BLaER1 treated with 17β-estradiol and CSF1 and Interleukin-3, amounts not matched to agents 10 nM and 100 nM (cell line): ENCODE data around the gene PRX.
"Not testable (repeated sequence)": the region's sequence is repeated elsewhere in the genome, so short reads cannot be mapped to it uniquely, and the experiment has no call there.

Source experiments
- H3K27ac ChIP-seq, 11 experiments: shearing (Covaris generic); formaldehyde crosslinking; 2 replicates each; pipeline ENCODE4 v1.8.1; 2022
- H3K27me3 ChIP-seq, 11 experiments: shearing (Covaris generic); formaldehyde crosslinking; 2 replicates each; pipeline ENCODE4 v1.8.1; 2022
- H3K36me3 ChIP-seq, 11 experiments: shearing (Covaris generic); formaldehyde crosslinking; 2 replicates each; pipeline ENCODE4 v1.8.1; 2022
- H3K4me1 ChIP-seq, 10 experiments: shearing (Covaris generic); formaldehyde crosslinking; 2 replicates each; pipeline ENCODE4 v1.8.1; 2022
- H3K4me2 ChIP-seq, 11 experiments: shearing (Covaris generic); formaldehyde crosslinking; 2 replicates each; pipeline ENCODE4 v1.8.1; 2022
- H3K4me3 ChIP-seq, 10 experiments: shearing (Covaris generic); formaldehyde crosslinking; 2 replicates each; pipeline ENCODE4 v1.8.1; 2022
- H3K9ac ChIP-seq, 11 experiments: shearing (Covaris generic); formaldehyde crosslinking; 2 replicates each; pipeline ENCODE4 v1.8.1; 2022
- H3K9me3 ChIP-seq, 11 experiments: shearing (Covaris generic); formaldehyde crosslinking; replicated peaks in 1 of 11; 2 replicates each; pipeline ENCODE4 v1.8.1; 2022
- H4K20me1 ChIP-seq, 11 experiments: shearing (Covaris generic); formaldehyde crosslinking; 2 replicates each; pipeline ENCODE4 v1.8.1; 2022
- Cebpa-rat ChIP-seq, 11 experiments: shearing (Covaris generic); IDR thresholded peaks; 2 replicates each; pipeline ENCODE4 v1.8.1; 2022

The PRX gene

DNA sequence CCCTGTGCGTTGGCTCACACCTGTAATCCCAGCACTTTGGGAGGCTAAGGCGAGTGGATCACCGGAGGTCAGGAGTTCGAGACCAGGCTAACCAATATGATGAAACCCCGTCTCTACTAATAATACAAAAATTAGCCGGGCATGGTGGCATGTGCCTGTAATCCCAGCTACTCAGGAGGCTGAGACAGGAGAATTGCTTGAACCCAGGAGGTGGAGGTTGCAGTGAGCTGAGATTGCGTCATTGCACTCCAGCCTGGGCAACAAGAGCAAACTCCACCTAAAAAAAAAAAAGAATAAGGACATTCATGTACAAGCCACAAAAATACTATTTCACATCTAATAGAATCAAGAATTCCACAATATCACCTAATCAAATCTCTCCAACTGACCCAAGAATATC, 15.0 kb upstream of the PRX start:
- not testable (repeated sequence) for H3K9ac ChIP-seq, H3K36me3 ChIP-seq, H3K4me2 ChIP-seq, H3K27me3 ChIP-seq, H3K27ac ChIP-seq, H3K9me3 ChIP-seq, H3K4me3 ChIP-seq
- Histone ChIP-seq H4K20me1 (peaks cover 0 to 20% (median 6%) of the 10 kb centered on the region in 11 experiments; a peak in 13 of 22 replicates), H3K4me1 (peaks cover 20 to 50% (median 39%) of the 10 kb centered on the region in 10 experiments)
- 0 out of 22 replicates have a peak, but pooled peaks of 2 of the 11 experiments have one; percentile 16 to 18 for TF ChIP-seq Cebpa-rat (IDR thresholded peaks at IDR 0.05)

GRCh38 chr19:40425450-40426287, 12.5 kb upstream of the PRX start, which contains the start of gene SERTAD1:
SERTAD1 (minus strand) TSS chr19:40425992; CDS start chr19:40423546, 2,446 bp downstream.
- Histone ChIP-seq H3K4me2 (peak within 1 kb of the TSS; percentile 82 to 99 (median 96)), H4K20me1 (peaks cover 0 to 43% (median 14%) of the 10 kb centered on the region in 11 experiments; a peak in 13 of 22 replicates), H3K27me3 (no peaks in the 10 kb centered on the region), H3K9ac (peak within 1 kb of the TSS; percentile 82 to 97 (median 92)), H3K27ac (peak within 1 kb of the TSS; percentile 83 to 98 (median 92)), H3K9me3 (no peaks in the 10 kb centered on the region), H3K4me1 (peaks cover 34 to 56% (median 46%) of the 10 kb centered on the region in 10 experiments), H3K4me3 (peak within 1 kb of the TSS; percentile 69 to 95 (median 84)), H3K36me3 (peaks cover 11 to 21% (median 18%) of the 10 kb centered on the region in 11 experiments)
- no peak for TF ChIP-seq Cebpa-rat (IDR thresholded peaks at IDR 0.05)

DNA sequence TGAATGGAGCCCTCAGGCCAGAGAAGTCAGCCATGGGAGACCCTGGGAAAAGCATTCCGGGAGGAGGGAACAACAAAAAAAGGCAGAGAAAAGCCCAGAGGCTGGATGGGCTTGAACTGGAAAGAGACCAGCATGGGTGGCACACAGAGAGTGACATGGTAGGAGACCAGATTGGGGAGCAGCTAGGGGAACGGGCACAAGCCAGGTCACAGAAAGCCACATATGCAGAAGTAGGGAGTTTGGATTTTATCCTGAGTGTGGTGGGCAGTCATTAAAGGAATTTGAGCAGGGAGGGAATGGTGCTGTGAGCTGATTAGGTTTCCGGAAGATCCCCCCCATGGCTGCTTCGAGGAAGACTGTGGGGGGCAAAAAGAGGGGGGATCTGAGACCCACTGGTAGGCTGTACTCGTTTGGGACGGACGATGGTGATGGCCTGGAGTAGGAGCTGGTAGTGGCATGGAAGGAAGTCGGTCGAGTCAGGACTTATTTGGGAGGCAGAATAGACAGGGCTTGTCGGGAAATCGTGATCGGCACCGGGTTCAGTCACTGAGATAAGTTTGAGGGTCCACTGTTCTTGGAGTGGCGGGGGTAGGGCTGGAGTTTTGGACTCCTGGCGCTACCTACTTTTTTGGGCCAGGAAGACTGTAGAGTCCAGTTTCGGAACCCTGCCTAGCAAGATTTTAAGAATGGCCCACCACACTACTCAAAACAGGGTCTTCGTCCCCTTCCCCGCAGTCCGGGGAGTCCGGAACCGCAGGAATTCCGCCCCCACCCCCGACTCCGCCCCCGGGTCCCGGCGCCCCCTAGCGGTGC, 11.7 kb upstream of the PRX start:
- H3K36me3 ChIP-seq, result peaks cover 11 to 21% (median 18%) of the 10 kb centered on the region in 11 experiments
- no peaks in the 10 kb centered on the region for H3K9me3 ChIP-seq
- peak overlapping the region; percentile 83 to 98 (median 92) for H3K27ac ChIP-seq
- no peak for TF ChIP-seq Cebpa-rat (IDR thresholded peaks at IDR 0.05)
- H4K20me1 ChIP-seq, result peaks cover 0 to 43% (median 14%) of the 10 kb centered on the region in 11 experiments; a peak in 13 of 22 replicates
- peak overlapping the region; percentile 69 to 95 (median 84) for H3K4me3 ChIP-seq
- peak overlapping the region; percentile 82 to 99 (median 96) for H3K4me2 ChIP-seq
- H3K9ac ChIP-seq, result peak overlapping the region; percentile 82 to 97 (median 92)
- H3K27me3 ChIP-seq, result no peaks in the 10 kb centered on the region
- peaks cover 35 to 57% (median 48%) of the 10 kb centered on the region in 10 experiments for H3K4me1 ChIP-seq

- no peaks in the 10 kb centered on the region for H3K9me3 ChIP-seq
- no peak for TF ChIP-seq Cebpa-rat (IDR thresholded peaks at IDR 0.05)
- H3K4me1 ChIP-seq, result peaks cover 36 to 66% (median 54%) of the 10 kb centered on the region in 10 experiments
- peak overlapping the region in 4 of 11 experiments; percentile 38 to 98 (median 92); a peak in 7 of 22 replicates for H3K27ac ChIP-seq
- H4K20me1 ChIP-seq, result peaks cover 0 to 43% (median 14%) of the 10 kb centered on the region in 11 experiments; a peak in 13 of 22 replicates
- peaks cover 11 to 21% (median 18%) of the 10 kb centered on the region in 11 experiments for H3K36me3 ChIP-seq
- peak overlapping the region; percentile 82 to 99 (median 96); a peak in 20 of 22 replicates for H3K4me2 ChIP-seq
- H3K4me3 ChIP-seq, result peak overlapping the region in 8 of 10 experiments; percentile 71 to 95 (median 84); a peak in 15 of 20 replicates
- H3K27me3 ChIP-seq, result no peaks in the 10 kb centered on the region
- H3K9ac ChIP-seq, result peak overlapping the region in 10 of 11 experiments; percentile 87 to 97 (median 92); a peak in 15 of 22 replicates
Observed at GRCh38 chr19:40423938-40424337, 10.8 kb upstream of the PRX start.

DNA sequence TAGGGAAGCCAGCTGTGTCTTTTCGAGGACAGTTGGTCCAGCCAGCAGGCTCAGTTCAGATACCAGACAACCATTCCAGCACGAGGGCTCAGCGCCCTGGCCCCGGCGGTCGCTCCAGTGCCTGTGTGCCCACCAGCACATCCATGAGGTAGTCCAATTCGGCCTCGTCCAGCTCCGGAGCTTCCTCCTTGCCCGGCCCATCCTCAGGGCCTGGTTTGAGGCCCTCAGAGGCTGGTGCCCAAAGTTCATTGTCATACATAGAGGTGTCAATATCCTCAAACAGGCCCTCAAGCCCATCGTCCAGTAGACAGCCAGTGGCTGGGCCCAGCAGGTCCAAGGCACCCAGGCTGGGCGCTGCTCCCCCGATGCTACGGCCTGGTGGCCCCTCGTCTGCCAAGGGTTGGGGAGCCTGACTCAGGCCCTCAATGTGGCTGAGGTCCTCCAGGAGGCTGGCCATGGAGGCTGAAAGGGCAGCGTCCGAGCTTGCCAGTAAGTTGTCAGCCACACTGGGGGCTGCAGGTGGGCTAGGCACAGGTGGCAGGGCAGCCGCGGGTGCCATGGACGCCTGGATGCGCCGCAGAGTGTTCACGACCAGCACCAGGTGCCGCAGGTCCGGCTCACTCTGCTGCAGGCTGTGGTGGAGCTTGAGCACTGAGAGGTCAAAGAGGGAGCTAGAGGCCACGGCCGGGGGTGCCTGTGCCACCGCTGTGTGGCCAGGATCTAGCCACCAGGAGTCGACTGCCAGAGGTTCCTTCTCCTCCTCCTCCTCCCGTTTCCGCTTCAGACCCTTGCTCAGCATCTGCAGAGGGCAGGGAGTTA, 9.8 kb upstream of the PRX start:
- H3K4me2 ChIP-seq, result peak overlapping the region in 7 of 11 experiments; percentile 82 to 98 (median 94); a peak in 12 of 22 replicates
- TF ChIP-seq Cebpa-rat (IDR thresholded peaks at IDR 0.05), result no peak
- H3K27ac ChIP-seq, result peak overlapping the region in 3 of 11 experiments; percentile 89 to 98 (median 96); a peak in 3 of 22 replicates
- H3K9me3 ChIP-seq, result no peaks in the 10 kb centered on the region
- H3K4me3 ChIP-seq, result peak overlapping the region in 2 of 10 experiments; percentile 85 to 95; a peak in 4 of 20 replicates
- H4K20me1 ChIP-seq, result peaks cover 0 to 43% (median 14%) of the 10 kb centered on the region in 11 experiments; a peak in 13 of 22 replicates
- H3K4me1 ChIP-seq, result peaks cover 42 to 69% (median 63%) of the 10 kb centered on the region in 10 experiments
- H3K27me3 ChIP-seq, result no peaks in the 10 kb centered on the region
- H3K9ac ChIP-seq, result peak overlapping the region in 9 of 11 experiments; percentile 18 to 97 (median 89); a peak in 14 of 22 replicates
- peaks cover 11 to 21% (median 18%) of the 10 kb centered on the region in 11 experiments for H3K36me3 ChIP-seq

- Histone ChIP-seq H3K27ac (peak overlapping the region in 8 of 11 experiments; percentile 78 to 98 (median 90); a peak in 11 of 22 replicates), H3K9me3 (no peaks in the 10 kb centered on the region), H4K20me1 (peaks cover 0 to 43% (median 14%) of the 10 kb centered on the region in 11 experiments; a peak in 13 of 22 replicates), H3K9ac (peak overlapping the region; percentile 78 to 97 (median 85); a peak in 18 of 22 replicates), H3K4me1 (peaks cover 50 to 76% (median 69%) of the 10 kb centered on the region in 10 experiments), H3K27me3 (no peaks in the 10 kb centered on the region), H3K4me3 (peak overlapping the region in 4 of 10 experiments; percentile 54 to 85 (median 66); a peak in 5 of 20 replicates), H3K36me3 (peaks cover 11 to 21% (median 18%) of the 10 kb centered on the region in 11 experiments), H3K4me2 (peak overlapping the region; percentile 80 to 98 (median 95); a peak in 21 of 22 replicates)
- no peak for TF ChIP-seq Cebpa-rat (IDR thresholded peaks at IDR 0.05)
Observed at GRCh38 chr19:40421993-40422747, 9.0 kb upstream of the PRX start.
